HepG2 (cell line): Measurements from ENCODE around the gene PTPRN. TPM values are rescaled to one million over a fixed set of nuclear protein-coding genes. Genes with fewer than 3 reads are reported as not detected.

Experiments
- BRCA1 ChIP-seq: sonication (generic); formaldehyde crosslinking; IDR thresholded peaks from 2 replicates; pipeline ENCODE4 v1.4.0; 2020; ENCODE audit warnings: missing genetic modification reagents
- EZH2 ChIP-seq: conservative IDR thresholded peaks from 2 replicates; pipeline ENCODE4 v1.6.1; 2012; ENCODE audit warnings: mild to moderate bottlenecking, low read depth, low read length, moderate library complexity
- FOSL1 ChIP-seq: sonication (generic); formaldehyde crosslinking; IDR thresholded peaks from 2 replicates; pipeline ENCODE4 v1.9.0; 2021; ENCODE audit warnings: missing genetic modification reagents, borderline replicate concordance
- HDAC1 ChIP-seq: sonication (generic); formaldehyde crosslinking; IDR thresholded peaks from 2 replicates; pipeline ENCODE4 v1.5.1; 2020; ENCODE audit warnings: mild to moderate bottlenecking, missing genetic modification reagents
- IKZF1 ChIP-seq: fragments of 450-650 bp; IDR thresholded peaks from 2 replicates; pipeline ENCODE4 v1.7.1; 2016
- KAT7 ChIP-seq: IDR thresholded peaks from 2 replicates; pipeline ENCODE4 v1.6.1; 2018; ENCODE audit warnings: borderline replicate concordance, missing compliant biosample characterization
- KDM5A ChIP-seq: fragments of 200-600 bp; sonication (generic); IDR thresholded peaks from 2 replicates; pipeline ENCODE4 v1.7.0; 2018; ENCODE audit warnings: antibody characterized with exemption, mild to moderate bottlenecking, low read length, borderline replicate concordance
- KMT2A ChIP-seq: sonication (generic); formaldehyde crosslinking; IDR thresholded peaks from 2 replicates; pipeline ENCODE4 v1.4.0; 2020; ENCODE audit warnings: missing genetic modification reagents
- NFKBIZ ChIP-seq: IDR thresholded peaks from 2 replicates; pipeline ENCODE4 v1.6.1; 2018; ENCODE audit warnings: missing genetic modification reagents, missing compliant biosample characterization
- POLR2AphosphoS5 ChIP-seq: IDR thresholded peaks from 2 replicates; pipeline ENCODE4 v1.6.1; 2012; ENCODE audit warnings: low read depth, low read length
- TOPORS ChIP-seq: sonication (generic); formaldehyde crosslinking; IDR thresholded peaks from 2 replicates; pipeline ENCODE4 v1.8.0; 2023; ENCODE audit warnings: mild to moderate bottlenecking, missing genetic modification reagents
- ZBTB33 ChIP-seq: sonication (generic); formaldehyde crosslinking; IDR thresholded peaks from 2 replicates; pipeline ENCODE4 v1.4.0; 2020; ENCODE audit warnings: missing genetic modification reagents
- ZNF331 ChIP-seq: sonication (generic); formaldehyde crosslinking; IDR thresholded peaks from 2 replicates; pipeline ENCODE4 v1.4.0; 2020; ENCODE audit warnings: missing genetic modification reagents
- ZNF337 ChIP-seq: sonication (generic); formaldehyde crosslinking; IDR thresholded peaks from 2 replicates; pipeline ENCODE4 v1.5.1; 2020; ENCODE audit warnings: missing genetic modification reagents, low read depth, mild to moderate bottlenecking, borderline replicate concordance
- ZNF563 ChIP-seq: sonication (generic); formaldehyde crosslinking; IDR thresholded peaks from 2 replicates; pipeline ENCODE4 v1.8.0; 2022; ENCODE audit warnings: mild to moderate bottlenecking, moderate library complexity, missing genetic modification reagents
- ZNF580 ChIP-seq: IDR thresholded peaks from 2 replicates; pipeline ENCODE4 v1.6.1; 2016; ENCODE audit warnings: low read depth, borderline replicate concordance
- ZNF616 ChIP-seq: sonication (generic); formaldehyde crosslinking; IDR thresholded peaks from 2 replicates; pipeline ENCODE4 v1.5.0; 2020; ENCODE audit warnings: low read depth, mild to moderate bottlenecking, missing genetic modification reagents
- ZNF674 ChIP-seq: sonication (generic); formaldehyde crosslinking; IDR thresholded peaks from 2 replicates; pipeline ENCODE4 v1.5.0; 2020; ENCODE audit warnings: low read depth, mild to moderate bottlenecking, missing genetic modification reagents
- ZNF777 ChIP-seq: sonication (generic); formaldehyde crosslinking; IDR thresholded peaks from 2 replicates; pipeline ENCODE4 v1.4.0; 2020; ENCODE audit warnings: missing genetic modification reagents
- polyA plus RNA-seq, 8 experiments: library from polyadenylated mRNA; depleted of rRNA in 3 of 8; stranded (reverse) in 7 of 8; unstranded in 1 of 8; fragments of >200 nt; fragmentation: Illumina TruSeq in 4 of 8; extraction: Trizol in 4 of 8; gene quantifications; 2 replicates each; pipeline versions ENCODE4 v1.2.1 to v1.2.3, GENCODE V29; 2011 to 2016; ENCODE audit warnings: low read depth in 4 of 8, missing spikeins in 1 of 8, mixed read lengths in 1 of 8; ENCODE audit not compliant: insufficient read depth in 1 of 8
- total RNA-seq, 5 experiments: library from RNA; depleted of rRNA; stranded (reverse); fragments of >200 nt; fragmentation: Illumina TruSeq; extraction: Trizol; gene quantifications; 2 replicates each; pipeline ENCODE4 v1.2.3, GENCODE V29; 2016; ENCODE audit warnings: low read depth in 1 of 5
- TF ChIP-seq, protein P1 (sequence below): sonication (generic); formaldehyde crosslinking; IDR thresholded peaks from 2 replicates; pipeline ENCODE4 v1.4.0; 2020; ENCODE audit warnings: mild to moderate bottlenecking, low read depth, missing genetic modification reagents
- TF ChIP-seq, protein P2 (sequence below): sonication (generic); formaldehyde crosslinking; IDR thresholded peaks from 2 replicates; pipeline ENCODE4 v1.5.0; 2020; ENCODE audit warnings: missing genetic modification reagents

The PTPRN gene
- total and polyA plus RNA-seq, 2 of the 13 experiments (the other 11 are each of a cell fraction or from before 2014, with no cell fraction given): 0.26 TPM; not detected in 1

DNA sequence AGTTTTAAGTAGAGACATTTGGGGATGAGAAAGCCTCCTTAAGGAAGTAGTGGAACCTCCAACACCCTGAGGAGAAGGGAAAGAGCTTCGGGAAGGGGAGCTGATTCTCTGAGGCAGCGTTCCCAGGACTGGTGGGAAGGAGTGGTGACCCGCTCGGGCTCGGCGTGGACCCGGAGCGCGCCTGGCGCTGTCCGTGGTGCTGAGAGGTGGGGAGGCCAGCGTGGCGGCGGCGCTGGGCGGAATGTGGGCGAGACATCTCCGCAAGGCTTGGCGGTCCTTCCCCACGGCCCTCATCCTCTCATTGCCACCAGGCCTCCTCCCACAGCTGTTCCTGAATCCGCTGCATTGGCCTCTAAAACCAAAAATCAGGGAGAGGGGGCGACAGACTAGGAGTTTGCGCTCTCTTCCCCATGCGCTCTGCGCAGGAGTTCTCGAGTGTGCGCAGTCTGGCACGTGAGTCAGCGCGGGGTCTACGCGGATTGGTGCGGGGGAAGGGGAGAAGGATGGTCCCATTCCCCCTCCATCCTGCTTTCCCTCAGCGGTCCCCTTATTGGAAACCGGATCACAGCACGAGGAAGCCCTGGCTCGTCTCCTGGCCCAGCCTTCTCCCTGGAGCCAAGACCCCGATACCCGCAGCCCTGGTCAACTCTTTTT lies 22.5 kb upstream of the PTPRN start (continued):
- TF ChIP-seq EZH2 (no peak), KAT7 (CRISPR knock-in tag) (no peak), ZNF337 (CRISPR knock-in tag) (no peak), KMT2A (CRISPR knock-in tag) (no peak), HDAC1 (no peak), TOPORS (CRISPR knock-in tag) (no peak), ZNF580 (CRISPR knock-in tag) (peak; percentile 88; the same call in 1 of the 2 replicates), NFKBIZ (CRISPR knock-in tag) (peak; percentile 71; the same call in 1 of the 2 replicates), ZBTB33 (peak; percentile 87), KDM5A (no peak), IKZF1 (no peak), ZNF563 (CRISPR knock-in tag) (peak; percentile 84; the same call in 1 of the 2 replicates), ZNF777 (CRISPR knock-in tag) (peak; percentile 50; the same call in 1 of the 2 replicates), ZNF331 (peak; percentile 89), BRCA1 (CRISPR knock-in tag) (peak; percentile 93), POLR2AphosphoS5 (no peak), FOSL1 (CRISPR knock-in tag) (no peak), ZNF674 (CRISPR knock-in tag) (no peak), ZNF616 (peak; percentile 85)
- TF ChIP-seq, protein P1, sequence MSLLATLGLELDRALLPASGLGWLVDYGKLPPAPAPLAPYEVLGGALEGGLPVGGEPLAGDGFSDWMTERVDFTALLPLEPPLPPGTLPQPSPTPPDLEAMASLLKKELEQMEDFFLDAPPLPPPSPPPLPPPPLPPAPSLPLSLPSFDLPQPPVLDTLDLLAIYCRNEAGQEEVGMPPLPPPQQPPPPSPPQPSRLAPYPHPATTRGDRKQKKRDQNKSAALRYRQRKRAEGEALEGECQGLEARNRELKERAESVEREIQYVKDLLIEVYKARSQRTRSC (CRISPR knock-in tag): peak; percentile 77; the same call in 1 of the 2 replicates
- TF ChIP-seq, protein P2, sequence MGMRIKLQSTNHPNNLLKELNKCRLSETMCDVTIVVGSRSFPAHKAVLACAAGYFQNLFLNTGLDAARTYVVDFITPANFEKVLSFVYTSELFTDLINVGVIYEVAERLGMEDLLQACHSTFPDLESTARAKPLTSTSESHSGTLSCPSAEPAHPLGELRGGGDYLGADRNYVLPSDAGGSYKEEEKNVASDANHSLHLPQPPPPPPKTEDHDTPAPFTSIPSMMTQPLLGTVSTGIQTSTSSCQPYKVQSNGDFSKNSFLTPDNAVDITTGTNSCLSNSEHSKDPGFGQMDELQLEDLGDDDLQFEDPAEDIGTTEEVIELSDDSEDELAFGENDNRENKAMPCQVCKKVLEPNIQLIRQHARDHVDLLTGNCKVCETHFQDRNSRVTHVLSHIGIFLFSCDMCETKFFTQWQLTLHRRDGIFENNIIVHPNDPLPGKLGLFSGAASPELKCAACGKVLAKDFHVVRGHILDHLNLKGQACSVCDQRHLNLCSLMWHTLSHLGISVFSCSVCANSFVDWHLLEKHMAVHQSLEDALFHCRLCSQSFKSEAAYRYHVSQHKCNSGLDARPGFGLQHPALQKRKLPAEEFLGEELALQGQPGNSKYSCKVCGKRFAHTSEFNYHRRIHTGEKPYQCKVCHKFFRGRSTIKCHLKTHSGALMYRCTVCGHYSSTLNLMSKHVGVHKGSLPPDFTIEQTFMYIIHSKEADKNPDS (CRISPR knock-in tag): no peak
